Fibroblast of villous mesenchyme (primary cell): ENCODE results near the gene RTEL1. TPM values are rescaled to one million over a fixed set of nuclear protein-coding genes. Genes with fewer than 3 reads are reported as not detected.
A peak's percentile ranks its signal among the peaks of the same experiment; 100 is the strongest.
"Not testable (repeated sequence)": the region's sequence is repeated elsewhere in the genome, so short reads cannot be mapped to it uniquely, and the experiment has no call there.

Experiments
- DNase-seq: peaks from one replicate; pipeline ENCODE4 v3.0.0-alpha.2; 2010; ENCODE audit warnings: low read depth
- H3K4me3 ChIP-seq: 2 replicates; pipeline ENCODE4 v1.5.1; 2011; ENCODE audit warnings: low read depth, mild to moderate bottlenecking, low read length
- CTCF ChIP-seq: IDR thresholded peaks from 2 replicates; pipeline ENCODE4 v1.5.1; 2012; ENCODE audit warnings: low read depth, mild to moderate bottlenecking, low read length; ENCODE audit not compliant: insufficient read depth
- total RNA-seq: library from RNA; depleted of rRNA; stranded (reverse); fragments of >200 nt; gene quantifications from 2 replicates; pipeline ENCODE4 v1.2.3, GENCODE V29; 2012

The RTEL1 gene
- total RNA-seq, 1 donor: 11.7 TPM

GRCh38 chr20:63640086-63640485 is 18.0 kb upstream of the RTEL1 start:
- TF ChIP-seq CTCF: no peak
- DNase-seq: no peak
- no peak overlapping the region for H3K4me3 ChIP-seq

GRCh38 chr20:63640686-63641085 is 17.4 kb upstream of the RTEL1 start:
- H3K4me3 ChIP-seq, DNase-seq: not testable (repeated sequence)

GRCh38 chr20:63641146-63641791 is 16.8 kb upstream of the RTEL1 start:
- peak overlapping the region; percentile 59 for H3K4me3 ChIP-seq
- TF ChIP-seq CTCF: no peak
- DNase-seq: no peak

GRCh38 chr20:63641792-63642523 is 16.2 kb upstream of the RTEL1 start:
- TF ChIP-seq CTCF: peak; percentile 33
- peak overlapping the region; percentile 59 for H3K4me3 ChIP-seq
- DNase-seq: peak; percentile 89

GRCh38 chr20:63642527-63643247 is 15.4 kb upstream of the RTEL1 start:
- H3K4me3 ChIP-seq: no peak overlapping the region
- DNase-seq: no peak
- TF ChIP-seq CTCF: no peak

- no peak for DNase-seq
- no peak for TF ChIP-seq CTCF
- H3K4me3 ChIP-seq: no peak overlapping the region
These were observed 14.6 kb upstream of the RTEL1 start for GRCh38 chr20:63643499-63643898.

GRCh38 chr20:63643946-63644345 is 14.2 kb upstream of the RTEL1 start:
- no peak overlapping the region for H3K4me3 ChIP-seq
- DNase-seq: no peak
- TF ChIP-seq CTCF: no peak
